CD4-positive, alpha-beta T cell treated with Interleukin-4 for 4 hours (primary cell): ENCODE data around the gene ESYT3.
A peak's percentile ranks its signal among the peaks of the same experiment; 100 is the strongest.
"Not testable (repeated sequence)": the region's sequence is repeated elsewhere in the genome, so short reads cannot be mapped to it uniquely, and the experiment has no call there.

Experiments used
- DNase-seq: peaks from one replicate; pipeline ENCODE4 v3.0.0-alpha.2; 2020

Gene ESYT3

DNA sequence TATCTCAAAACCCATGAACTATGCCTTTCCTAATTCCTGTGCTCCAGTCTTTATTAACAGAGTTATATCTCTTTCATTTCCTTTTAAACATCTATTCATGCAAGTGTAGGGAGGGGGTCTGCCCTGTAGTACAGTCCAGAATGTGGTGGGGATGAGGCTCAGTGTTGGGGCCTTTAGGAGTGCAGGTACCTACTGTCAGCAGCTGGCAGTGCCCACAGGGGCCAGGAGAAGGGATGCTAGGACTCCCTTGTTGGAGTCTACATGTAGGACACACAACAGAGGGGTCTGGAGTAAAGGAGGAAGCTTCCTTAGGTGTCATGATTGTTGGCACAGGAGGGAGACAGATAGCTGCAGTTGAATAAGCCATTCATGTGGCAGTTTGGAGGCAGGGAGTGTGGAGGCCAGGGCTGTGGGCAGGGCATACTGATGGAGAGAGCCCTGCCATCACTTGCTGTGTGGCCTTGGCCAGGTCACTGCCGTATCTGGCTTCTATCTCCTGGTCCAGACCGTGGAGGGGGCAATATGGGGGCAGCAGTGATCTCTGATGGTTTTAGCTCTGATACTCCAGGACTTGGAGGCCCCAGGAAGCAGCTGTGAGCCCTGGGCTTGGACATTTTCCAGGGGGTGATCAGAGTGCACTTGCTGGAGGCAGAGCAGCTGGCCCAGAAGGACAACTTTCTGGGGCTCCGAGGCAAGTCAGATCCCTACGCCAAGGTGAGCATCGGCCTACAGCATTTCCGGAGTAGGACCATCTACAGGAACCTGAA lies 29.5 kb downstream of the ESYT3 start:
- DNase-seq: no peak

DNA sequence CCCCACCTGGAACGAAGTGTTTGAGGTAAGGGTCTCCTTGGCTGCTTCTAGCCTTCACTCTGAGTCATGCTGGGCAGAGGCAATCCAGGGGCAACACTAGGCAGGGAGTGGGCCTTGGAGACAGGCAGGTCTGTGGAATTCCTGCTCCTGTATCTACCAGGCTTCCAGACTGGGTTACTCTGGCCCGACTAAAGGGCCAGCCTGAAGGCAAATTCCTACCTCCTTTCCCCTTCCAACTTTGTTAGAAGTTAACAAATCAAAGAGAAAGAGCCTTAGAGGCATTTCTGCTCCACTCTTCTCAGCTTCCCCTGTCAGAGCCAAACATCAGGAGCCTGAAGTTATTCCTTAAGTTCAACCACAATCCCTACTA lies 30.1 kb downstream of the ESYT3 start:
- no peak for DNase-seq

DNA sequence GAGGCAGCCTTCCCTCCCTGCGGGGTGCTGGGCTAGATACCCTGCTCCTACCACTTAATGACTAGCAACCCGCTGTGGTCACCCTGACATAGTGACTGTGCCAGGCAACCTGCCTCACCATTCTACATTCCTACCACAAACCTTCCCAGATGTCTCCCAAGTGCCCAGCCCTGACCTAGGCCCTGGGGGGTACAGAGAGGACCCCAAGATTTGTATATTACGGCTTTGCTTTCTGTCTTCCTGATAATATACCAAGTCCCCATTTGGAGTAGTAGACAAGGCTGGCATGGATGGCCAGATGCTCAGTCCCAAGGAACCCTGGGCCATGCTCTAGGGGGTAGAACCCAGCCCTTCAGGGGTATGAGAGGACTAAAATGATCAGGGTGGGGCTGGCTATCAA lies 31.0 kb downstream of the ESYT3 start:
- no peak for DNase-seq

DNA sequence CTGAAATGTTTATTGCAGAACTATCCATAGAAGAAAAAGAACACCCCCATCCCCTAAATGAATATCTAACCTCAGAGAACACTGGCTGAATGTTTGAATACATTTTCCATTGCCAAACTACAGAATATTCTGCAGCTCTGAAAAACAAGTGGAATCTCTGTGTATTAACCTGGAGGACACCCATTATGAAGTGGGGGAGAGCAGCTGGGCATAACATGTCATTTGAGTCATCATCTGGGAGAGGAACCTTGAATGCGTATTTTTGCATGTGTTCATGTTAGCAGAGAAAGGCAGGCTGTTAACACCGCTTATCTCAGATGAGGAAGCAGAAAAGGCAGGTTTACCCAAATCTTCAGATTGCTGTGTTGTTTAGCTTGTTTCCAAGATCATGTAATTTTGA lies 31.5 kb downstream of the ESYT3 start:
- no peak for DNase-seq

DNA sequence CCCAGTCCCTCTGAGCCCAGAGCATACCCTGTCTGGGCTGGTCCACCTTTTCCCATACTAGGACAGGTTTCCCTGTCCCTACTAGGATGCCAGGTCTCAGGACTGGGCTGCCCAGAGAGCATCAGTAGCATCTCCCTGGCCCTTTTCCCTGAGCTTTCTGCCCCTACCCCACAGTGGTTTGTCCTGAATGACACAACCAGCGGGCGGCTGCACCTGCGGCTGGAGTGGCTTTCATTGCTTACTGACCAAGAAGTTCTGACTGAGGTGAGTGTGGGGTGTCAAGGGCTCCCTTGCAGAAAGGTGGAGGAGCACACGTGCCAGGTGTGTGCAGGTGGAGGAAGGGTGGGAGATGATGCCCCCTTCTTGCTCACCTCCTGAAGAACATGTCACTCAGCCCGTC lies 33.5 kb downstream of the ESYT3 start:
- no peak for DNase-seq

DNA sequence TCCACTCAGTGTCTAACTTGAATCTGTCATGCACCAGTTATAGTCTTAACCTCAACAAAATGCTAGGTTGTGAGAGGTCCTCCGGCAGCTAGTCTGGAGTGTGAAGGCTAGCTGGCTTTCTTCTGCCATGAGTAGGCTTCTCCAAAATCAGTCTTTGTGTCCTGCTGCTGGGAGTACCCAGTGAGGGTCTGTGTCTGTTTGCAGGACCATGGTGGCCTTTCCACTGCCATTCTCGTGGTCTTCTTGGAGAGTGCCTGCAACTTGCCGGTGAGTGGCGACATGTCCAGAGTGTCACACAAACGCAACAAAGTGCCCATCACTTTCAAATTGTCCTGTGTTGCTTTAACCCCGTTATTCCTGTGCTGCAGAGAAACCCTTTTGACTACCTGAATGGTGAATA lies 34.0 kb downstream of the ESYT3 start:
- DNase-seq: no peak

DNA sequence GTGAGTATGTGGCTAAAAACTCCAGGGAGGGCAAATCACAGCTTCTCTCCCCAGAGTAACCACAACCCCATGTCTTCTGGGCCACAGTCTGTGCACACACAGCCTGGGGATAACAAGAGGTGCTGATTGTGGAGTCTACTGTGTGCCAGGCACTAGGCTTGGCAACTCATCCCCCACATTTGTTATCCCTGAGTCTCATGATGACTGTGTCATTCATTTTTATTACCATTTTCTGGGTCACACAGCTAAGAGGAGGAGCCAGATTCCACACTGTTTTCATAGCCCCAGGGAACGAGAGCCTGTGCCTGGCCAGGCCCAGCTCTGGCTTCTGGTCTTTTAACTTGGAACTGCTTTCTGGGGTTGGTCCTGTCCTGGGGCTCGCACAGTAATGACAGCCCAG lies 34.5 kb downstream of the ESYT3 start:
- DNase-seq: no peak

DNA sequence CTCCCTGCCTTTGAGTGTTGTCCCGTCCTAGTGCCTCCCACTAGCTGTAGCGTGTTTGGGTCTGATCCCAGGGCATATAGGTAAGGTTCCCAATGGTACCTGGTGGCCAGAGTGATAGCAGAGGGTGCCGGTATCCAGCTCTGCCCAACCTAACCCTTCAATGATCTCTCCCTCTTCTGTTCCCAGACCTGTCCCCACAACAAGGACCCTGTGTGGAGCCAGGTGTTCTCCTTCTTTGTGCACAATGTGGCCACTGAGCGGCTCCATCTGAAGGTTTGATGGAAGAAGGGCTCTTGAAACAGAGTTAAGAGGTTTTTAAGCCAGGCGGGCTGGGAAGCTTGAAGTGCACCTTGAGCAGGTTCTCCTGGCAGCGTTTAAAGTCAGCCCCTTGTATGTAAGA lies 35.5 kb downstream of the ESYT3 start:
- no peak for DNase-seq

DNA sequence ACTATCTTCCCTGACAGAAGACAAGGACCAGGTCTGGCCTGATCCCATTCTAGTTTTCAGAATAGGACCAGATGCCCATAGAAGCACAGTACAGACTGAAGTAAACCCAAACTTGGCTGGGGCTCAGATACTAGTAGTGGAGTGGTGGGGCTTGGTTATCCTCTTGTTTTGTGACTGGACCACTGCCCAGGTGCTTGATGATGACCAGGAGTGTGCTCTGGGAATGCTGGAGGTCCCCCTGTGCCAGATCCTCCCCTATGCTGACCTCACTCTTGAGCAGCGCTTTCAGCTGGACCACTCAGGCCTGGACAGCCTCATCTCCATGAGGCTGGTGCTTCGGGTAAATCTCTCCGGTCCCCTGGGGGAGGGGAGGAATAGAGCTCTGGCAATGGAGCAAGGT lies 36.3 kb downstream of the ESYT3 start:
- DNase-seq: no peak

DNA sequence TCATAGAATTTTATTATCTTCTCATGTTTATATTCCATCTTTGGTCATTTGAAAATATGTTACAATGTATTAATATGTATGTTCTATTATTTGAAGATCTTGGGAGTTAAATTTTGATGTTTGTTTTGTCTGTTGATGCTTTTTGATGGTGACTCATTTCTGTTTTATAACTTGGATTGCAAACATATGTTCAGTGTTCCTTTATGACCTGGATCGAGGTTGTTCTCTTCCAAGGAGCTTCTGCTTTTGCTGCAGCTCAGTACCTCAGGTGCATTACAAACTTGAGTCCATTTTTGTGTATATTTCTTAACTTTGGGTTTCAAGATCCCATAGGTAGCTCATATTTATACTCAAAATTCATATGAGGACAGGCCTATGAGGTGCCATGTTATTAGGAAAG lies 37.1 kb downstream of the ESYT3 start:
- DNase-seq: no peak

DNA sequence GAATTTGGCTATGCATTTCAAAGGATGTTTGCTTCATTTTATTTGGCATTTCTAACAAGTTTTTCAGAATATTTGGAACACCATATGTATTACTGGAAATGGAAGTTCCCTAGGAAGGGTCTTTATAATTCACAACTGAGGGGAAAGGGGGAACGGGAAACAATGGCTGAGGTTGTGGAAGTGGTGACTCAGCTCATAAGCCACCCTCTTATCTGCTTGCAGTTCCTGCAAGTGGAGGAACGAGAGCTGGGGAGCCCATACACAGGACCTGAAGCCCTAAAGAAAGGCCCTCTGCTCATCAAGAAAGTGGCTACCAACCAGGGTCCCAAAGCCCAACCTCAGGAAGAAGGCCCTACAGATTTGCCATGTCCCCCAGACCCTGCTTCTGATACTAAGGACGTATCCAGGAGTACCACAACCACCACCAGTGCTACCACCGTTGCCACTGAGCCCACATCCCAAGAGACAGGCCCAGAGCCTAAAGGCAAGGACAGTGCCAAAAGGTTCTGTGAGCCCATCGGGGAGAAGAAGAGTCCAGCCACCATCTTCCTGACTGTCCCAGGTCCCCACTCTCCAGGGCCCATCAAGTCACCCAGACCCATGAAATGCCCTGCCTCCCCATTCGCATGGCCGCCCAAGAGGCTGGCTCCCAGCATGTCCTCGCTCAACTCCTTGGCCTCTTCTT lies 37.9 kb downstream of the ESYT3 start:
- DNase-seq: no peak

DNA sequence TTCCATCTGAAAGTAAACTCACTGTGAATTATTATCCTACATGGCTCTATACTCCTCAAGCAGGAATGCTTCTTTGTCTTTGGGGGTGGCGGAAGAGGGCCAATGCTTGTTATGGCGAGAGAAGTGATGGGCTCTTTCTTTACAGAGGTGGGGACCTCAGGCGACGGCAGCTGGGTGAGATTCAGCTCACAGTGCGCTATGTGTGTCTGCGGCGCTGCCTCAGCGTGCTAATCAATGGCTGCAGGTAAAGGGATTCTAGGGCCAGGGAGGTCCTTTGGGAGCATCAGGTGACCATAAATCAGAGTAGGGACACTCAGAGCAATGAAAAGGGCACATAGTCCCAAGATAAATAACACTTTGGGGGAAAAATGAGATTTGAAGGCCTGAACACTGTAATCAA lies 39.0 kb downstream of the ESYT3 start:
- DNase-seq: no peak

DNA sequence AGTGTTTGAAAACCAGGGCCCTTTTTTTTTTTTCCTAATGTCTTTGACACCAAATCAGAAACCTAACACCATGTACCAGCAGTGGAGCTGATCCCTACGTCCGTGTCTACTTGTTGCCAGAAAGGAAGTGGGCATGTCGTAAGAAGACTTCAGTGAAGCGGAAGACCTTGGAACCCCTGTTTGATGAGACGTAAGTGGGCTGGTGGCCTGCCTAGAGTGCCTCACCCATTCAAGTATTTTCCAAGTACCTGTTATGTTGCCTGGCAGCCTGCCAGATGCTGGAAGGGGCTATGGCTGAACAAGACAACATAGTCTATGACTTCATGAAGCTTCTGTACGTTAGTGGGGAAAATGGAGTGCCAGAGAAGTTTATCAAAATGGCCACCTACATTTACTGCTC lies 39.7 kb downstream of the ESYT3 start:
- DNase-seq: no peak

DNA sequence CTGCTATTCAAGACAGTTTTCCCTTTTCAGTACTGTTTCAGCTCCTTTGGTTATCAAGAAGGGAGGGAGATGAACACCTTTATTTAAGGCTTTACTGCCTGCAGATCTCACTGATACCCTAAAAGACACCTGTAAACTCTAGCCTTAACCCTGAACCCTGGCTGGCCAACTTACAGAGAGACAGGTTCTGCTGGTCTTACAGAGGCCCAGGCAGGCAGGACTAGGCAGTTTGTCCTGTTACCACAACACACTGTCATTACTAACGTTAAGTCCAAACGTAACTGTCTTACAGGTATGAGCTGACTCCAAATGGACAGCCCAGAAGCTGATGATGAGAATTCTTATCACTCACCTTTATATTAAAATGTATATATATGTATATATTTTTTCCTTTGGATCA lies 42.1 kb downstream of the ESYT3 start:
- no peak for DNase-seq

DNA sequence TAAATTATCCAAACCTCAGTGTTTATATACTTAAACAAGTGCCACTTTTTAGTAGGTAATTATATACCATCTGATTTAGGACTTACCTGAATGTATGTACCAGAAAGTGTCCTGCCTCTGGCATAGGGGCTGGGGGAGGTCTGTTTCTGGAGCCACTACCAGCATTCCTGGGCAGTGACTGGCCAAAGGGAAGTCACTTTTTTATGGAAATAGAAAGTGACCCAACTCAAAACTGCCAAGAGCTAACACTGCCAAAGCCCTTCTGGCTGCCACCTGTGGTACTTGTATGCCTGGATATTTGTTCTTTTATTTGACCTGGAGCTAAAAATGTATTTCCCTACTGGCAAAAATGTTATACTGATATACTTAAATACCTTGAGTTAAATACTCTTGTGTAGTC lies 42.7 kb downstream of the ESYT3 start:
- no peak for DNase-seq

DNA sequence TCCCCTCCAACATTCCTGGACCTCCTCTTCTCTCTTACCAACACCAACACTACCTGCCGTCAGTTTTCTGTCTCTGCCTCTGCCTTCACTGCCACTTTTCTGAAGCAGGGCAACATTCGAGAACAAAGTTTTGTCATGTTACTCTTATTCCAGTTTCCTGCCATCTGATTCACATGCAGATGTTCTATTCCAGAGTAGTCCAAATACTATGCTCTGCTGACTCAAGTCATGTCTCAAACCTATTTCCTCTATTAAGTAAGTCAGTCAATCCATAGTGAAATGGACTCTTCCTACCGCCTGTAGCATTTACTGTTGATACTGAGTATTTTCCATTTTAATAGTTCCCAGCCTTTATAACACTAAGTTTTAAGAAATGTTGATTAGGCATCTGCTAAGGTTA lies 43.4 kb downstream of the ESYT3 start:
- no peak for DNase-seq

DNA sequence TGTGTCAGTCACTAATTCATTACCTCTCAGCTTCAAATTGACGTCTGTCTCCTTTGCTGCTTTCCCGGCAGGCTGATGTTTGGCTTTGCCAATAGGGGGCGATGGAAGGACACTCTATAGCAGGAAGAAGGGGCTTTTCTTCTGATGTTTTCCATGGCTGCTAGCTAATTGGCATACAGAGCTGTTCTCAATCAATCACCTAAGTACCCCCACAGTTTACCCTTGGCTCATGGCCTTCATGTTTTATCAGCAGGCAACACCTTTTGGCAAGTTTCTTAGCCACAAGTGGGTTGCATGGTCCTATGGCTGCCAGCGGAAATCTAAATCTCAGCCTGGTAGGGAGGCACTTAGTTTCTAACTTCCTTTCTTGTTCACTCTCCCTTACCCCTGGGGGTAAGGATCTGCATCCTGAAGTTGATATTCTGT lies 45.0 kb downstream of the ESYT3 start:
- peak; percentile 25 for DNase-seq

DNA sequence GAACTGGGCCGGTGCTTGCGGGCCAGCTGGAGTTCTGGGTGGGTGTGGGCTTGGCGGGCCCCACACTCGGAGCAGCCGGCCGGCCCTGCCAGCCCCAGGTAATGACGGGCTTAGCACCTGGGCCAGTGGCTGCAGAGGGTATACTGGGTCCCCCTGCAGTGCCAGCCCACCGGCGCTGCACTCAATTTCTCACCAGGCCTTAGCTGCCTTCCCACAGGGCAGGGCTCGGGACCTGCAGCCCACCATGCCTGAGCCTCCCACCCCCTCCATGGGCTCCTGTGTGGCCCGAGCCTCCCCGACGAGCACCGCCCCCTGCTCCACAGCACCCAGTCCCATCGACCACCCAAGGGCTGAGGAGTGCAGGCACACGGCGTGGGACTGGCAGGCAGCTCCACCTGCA lies 50.3 kb downstream of the ESYT3 start:
- not testable (repeated sequence) for DNase-seq

DNA sequence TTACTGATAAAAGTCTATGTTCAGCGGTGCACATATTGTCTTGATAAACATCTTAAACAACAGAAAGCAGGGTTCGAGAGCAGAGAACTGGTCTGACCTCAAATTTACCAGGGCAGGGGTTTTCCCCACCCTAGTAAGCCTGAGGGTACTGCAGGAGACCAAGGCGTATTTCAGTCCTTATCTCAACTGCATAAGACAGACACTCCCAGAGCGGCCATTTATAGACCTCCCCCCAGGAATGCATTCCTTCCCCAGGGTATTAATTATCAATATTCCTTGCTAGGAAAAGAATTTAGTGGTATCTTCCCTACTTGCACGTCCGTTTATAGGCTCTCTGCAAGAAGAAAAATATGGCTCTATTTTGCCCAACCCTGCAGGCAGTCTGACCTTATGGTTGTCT lies 52.2 kb downstream of the ESYT3 start:
- DNase-seq: not testable (repeated sequence)

DNA sequence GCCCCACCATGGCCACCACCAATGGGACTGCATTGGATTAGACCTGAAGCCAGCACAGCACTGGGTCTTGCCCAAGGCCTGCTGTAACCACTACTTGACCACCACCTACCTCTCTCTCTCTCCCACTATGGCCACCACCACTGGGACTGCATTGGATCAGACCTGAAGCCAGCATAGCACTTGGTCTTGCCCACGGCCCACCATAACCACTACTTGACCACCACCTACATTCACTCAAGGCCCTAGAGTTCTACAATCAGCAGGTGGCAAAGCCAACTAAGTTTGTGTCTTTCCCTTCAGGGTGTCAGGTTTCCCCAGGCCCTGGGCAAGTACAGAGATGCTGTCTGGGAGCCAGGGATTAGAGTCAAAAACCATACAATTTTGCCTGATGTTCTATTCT lies 57.6 kb downstream of the ESYT3 start:
- DNase-seq: no peak

DNA sequence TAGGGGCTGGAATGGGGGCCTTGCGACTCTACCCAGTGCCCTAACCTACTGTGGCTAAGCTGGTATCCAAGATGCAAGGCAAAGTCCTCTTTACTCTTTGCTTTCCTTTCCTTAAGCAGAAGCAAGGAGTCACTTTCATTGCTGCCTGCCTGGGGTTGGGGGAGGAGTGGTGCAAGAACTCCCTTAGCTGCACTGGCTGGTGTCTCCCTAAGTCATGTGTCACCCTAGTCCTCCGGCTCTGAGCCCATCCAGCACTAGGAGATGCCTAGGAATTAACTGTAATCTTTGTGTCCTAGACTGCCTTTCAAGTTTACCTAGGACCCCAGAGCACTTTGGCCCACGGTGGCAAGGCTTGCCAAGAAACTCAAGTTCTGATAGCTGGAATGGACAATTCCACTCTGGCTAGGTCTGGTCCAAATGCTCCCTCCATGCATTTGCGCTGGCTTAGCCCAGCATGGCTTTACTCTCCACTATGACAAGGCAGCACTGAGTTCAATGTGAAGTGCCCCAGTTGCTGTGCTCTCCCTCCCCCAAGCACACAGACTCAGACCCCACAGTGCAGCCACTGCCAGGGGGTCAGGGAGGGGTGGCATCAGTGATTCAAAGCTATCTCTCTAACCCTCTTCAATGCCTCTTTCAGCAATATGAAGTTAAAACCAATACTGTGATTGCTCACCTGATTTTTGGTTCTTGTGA lies 58.7 kb downstream of the ESYT3 start:
- DNase-seq: no peak

DNA sequence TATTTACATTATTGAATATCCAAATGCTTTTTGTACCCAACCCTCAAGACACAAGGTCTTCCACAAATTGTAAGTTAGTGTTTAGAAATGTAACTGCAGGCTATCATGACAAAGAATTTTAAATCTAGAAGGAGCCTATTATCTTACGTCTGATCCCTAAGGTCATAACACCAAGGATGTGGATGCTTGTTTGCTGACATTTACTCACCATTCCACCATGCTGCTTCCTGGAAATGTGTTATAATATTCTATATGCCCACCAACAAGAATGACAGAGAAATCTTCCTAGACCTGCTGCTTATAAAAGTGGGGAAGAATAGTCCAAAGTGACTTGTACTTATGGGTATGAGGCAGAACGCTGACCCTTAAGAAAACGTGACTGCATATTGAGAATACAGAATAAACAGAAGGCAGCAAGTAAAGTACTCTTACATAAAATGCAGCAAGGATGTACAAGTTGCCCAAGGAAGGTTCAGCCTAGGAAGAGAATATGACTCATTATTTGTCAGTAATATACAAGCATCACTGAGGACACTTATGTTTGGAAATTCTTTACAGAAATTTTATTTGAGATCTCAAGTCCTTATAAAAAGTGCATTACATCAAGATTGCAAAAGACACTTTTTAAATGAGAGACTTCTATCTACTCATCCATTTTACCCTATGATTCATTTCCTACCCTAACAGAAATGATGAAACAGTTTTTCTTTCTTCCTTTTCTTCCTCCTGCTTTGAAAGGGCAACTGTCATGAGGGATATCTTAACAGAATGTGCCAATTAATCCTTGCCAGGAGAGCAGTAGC lies 59.6 kb downstream of the ESYT3 start:
- DNase-seq: no peak

DNA sequence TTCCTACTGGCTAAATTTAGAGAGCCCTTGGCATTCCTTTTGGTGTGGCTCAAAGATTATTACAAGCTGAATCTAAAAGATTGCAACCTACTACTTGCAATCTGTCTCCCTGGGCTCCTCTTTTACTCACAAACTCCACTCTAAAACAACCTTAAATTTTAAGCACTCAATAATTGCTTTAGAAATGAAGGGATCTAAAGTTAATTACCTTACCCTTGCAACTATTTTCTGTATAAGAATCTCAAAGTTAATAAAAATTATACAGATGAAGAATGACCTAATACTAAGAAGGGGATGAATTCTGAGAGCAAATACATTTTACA lies 60.2 kb downstream of the ESYT3 start:
- no peak for DNase-seq

DNA sequence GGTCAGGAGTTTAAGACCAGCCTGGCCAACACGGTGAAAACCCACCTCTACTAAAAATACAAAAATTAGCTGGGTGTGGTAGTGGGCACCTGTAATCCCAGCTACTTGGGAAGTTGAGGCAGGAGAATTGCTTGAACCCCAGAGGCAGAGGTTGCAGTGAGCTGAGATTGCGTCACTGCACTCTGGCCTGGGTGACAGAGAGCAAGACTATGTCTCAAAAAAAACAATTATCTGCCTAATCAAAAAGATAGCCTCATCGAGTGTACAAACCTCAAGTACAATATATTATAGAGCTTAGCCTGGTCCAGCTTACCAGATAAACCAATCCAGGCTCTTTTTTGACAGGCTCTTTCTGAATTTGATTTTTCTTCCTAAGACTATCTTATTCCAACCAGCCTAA lies 61.2 kb downstream of the ESYT3 start:
- not testable (repeated sequence) for DNase-seq
